HG03064 (cell line): ENCODE measurements around the gene SMCO2.

Source experiments
- ATAC-seq: cut with Tn5 transposase; IDR thresholded peaks from one replicate; pipeline ENCODE4 v1.9.1; 2021; ENCODE audit warnings: low read depth; ENCODE audit not compliant: unreplicated experiment

Gene SMCO2

DNA sequence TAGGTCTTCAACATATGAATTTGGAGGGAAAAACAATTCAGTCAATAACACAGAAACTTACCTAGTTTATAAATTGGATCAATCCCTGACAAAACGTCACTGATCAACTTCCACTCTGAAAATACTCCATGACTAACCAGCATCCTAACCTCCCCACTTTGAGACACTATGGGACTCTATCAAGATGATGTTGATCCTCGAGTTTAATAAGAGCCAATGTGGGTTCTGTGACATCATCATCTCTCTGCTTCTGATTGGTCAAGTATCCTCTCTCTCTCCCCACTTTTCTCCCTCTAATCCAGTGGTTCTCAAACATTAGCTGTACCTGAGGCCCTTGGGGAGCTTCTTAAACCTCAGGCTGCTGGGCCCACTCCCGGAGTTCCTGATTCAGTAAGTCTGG is at the start of gene SMCO2:
Gene SMCO2, plus strand, starts transcription at position 301 of the 400 bp plus-strand sequence. CDS start 23,896 bp downstream, outside the sequence.
- no peak for ATAC-seq

DNA sequence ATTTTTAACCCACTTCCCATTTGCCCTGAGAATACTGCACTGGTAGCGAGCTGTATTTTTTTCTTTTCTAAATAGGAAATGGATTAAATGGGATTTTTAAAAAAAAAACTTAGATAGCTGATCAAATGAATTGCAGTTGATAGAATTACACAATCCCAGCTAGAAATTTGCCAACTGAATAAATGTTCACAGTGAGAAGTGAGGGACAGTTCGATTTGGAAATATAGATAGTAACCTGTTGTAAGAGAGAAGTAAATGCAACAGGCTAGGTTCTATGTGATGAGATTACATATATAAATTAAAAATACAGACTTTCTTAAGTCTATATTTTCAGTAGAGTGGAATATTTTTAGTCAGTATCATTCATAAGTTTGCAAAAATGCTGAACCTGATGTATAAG is 48.1 kb upstream of the SMCO2 start:
- ATAC-seq, result no peak

DNA sequence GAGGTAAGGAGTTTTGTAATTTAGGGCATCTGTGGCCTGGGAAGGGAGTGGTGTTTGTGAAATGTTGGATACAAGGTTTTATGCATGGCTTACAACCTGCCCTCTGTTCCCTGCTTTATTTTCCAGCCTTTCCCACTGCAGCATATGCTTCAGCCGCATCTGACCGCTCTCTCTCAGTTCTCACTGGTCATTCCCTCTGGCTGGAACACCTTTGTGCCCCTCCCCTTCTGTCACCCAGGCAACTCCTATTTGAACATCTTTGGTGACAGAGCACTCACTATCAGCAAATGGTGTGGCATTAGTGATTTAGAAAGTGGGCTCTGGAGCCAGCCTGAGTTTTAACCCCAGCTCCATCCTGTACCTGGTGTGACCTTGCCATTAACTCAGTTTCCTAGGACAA is 47.5 kb upstream of the SMCO2 start:
- ATAC-seq, result no peak

DNA sequence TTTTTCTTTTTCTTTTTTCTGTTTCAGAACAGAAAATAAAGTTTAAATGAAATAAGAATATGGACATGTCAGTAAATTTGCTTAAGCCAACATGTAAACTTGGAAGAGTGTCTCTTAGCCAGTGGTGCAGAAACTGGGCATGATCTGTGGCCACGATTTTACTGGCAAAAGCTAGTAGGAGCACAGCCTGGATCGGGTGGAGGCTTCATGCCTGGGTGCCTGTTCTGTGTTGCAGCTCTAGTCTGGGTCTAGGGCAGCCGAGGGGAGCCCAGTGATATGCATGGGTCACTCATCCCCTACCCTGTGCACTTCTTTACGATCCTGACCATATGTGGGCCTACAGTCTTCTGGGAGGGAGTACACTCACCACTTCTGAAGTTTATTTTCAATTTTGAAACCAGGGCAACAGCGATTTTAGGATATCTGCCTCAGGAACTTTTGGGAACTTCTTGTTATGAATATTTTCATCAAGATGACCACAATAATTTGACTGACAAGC is 45.6 kb upstream of the SMCO2 start:
- no peak for ATAC-seq

DNA sequence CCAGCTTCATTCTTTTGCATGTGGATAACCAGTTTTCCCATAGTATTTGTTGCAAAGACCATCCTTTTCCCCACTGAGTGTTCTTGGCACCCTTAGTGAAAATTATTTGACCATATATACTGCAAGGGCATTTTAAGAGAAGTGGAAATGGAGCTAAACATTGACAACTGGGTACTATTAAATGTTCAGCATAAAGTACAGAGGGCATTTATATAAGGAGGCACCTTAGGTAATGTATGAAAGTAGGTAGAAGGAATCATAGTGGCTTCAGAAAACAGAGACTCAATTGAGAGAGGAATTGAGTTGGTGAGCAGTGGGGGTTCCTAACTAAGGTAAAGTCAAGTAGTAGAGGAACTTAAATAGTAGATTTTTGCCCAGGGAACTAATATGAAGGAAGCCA is 34.5 kb upstream of the SMCO2 start:
- no peak for ATAC-seq

DNA sequence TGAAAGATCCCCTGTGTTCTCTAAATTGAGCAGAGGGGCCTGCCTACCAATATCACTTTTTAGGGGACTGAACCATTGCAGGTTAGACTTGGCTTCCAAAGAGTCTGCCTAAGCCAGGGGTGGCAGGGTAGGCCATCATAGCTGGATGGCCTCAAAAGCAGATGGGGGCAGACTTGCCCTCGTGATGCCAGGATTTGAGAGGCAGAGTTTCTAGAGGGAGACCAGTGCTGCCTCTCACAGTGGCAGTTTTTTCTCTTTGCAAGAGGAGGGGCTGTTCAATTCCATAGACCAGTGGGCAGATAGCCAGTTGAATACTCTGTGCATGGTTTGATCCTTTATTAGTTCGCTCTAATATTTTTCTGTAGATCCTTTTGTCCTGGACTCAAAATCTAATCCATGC is 23.8 kb upstream of the SMCO2 start:
- ATAC-seq, result no peak

DNA sequence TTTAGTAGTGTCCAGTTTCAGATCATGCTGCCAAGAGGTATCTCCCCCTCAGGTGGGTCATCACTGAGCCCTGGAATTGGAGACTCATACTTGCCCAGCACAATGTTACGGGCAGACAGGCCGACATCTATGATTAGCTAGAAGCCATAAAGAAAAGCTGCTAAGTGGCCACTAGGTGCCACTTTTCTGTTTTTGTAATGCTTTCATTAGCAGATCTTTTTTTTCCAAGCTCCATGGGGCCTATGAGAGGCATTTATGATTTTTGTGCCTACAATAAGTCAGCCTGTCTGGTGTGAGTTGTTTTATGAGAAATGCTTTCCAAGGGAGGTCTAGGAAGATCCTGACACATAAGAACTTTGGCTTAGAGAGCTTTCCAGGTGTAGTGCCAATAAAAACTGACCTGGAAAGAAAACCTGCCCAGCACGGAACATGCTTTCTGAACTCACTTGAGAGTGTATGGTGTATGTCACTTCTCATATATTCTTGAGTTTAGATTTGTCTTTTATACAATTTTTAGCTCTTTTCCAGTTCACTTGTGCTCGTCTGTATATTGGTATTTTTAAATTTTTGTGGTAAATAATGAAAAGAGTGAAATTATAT is 21.8 kb upstream of the SMCO2 start:
- no peak for ATAC-seq

DNA sequence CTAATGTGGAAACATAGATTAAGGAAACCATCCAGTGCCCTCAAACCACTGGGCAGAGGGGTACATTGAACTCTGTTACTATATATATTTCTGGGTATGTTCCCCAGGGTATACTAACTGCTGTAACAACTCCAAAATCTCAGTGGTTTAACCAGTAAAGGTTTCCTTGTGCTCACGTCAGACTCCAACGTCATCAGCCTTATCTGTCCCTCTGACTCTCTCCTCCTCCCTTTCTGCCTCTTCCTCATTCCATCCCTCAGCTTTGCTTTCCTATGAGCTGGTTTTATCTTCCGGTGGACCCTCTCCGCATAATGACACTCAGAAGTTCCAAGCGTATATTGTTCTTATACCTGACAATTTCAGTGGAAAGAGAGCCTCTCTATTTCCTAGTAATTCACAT is 21.2 kb upstream of the SMCO2 start:
- no peak for ATAC-seq

DNA sequence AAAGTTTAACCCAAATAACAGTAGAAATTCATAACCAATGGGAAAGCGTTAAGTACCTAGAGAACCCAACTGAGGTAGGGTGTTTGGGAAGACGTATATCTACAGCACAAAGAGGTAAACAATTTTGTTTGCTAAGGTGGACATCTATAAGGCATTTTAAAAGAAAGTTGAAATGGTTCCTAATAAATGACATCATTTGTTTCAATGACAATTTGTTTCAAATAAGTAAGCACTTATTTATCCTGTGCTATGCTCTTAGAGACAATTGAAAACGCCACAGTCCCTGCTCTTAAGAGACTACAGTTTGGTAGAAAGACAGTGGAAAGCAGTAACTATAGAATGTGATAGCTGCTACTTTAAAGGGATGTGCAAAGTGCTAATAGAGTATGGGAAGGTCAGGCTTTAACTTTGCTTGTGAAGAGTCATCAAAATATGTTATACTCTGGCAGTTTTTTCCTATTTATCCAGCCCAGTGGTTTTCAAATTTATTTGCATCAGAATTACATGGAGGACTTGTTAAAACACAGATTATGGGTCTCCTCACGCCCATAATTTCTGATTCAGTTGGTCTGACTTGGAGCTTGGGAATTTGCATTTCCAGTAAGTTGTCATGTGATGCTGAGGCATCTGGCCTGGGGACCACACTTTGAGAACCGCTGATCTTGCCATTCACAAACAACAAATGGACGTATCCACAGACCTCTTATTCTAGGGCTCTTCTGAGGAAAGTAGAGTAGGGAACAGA is 19.6 kb upstream of the SMCO2 start:
- ATAC-seq, result no peak

DNA sequence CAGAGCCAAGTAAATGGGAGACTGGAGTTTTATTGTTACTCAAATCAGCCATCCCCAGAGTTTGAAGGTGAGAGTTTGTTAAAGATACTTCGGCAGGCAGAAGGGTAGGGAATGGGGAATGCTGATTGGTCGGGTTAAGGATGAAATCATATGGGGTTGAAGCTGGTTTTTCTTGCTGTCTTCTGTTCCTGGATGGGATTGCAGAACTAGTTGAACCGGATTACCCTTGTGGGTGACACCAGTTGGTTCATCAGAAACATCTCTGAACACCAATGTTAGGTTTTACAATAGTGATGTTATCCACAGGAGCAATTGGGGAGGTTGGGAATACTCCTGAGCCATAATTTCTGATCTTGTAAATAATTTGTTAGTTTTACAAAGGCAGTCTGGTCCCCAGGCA is 18.7 kb upstream of the SMCO2 start:
- ATAC-seq, result no peak

DNA sequence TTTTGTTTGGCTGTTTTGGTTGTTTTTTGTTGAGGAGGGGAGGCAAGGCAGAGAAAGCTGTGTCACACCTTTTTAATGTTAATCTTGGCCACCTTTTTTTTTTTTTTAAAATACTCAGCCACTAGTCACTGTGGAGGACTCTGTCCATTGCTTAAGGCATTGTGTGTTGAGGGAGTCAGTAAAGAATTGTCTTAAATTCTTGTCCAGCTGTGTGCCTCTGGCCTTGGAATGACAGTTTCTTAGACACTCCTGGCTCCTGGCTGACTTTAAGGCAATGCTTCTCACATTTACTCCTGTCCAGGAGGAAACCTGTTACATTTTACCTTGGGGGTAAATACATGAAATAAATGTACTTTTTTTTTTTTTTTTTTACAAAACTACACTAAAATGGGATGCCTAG is 18.1 kb upstream of the SMCO2 start:
- no peak for ATAC-seq

DNA sequence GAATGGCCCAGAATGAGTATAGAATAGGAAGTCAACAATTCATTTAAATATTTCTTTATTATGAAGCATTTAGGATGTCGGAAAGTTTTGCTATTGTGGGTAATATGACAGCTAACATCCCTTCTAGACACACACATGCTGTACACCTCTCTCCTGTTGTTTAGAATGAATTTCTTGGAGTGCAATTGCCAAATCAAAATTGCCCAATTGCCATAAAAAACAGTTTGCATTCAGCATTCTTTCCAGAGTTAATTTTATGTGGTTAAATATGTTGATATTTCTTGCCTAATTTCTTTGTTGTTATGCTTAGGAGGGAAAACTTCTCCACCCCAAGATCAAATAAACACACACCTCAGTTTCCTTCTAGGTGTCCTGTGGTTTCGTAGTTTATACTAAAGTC is 16.9 kb upstream of the SMCO2 start:
- no peak for ATAC-seq

DNA sequence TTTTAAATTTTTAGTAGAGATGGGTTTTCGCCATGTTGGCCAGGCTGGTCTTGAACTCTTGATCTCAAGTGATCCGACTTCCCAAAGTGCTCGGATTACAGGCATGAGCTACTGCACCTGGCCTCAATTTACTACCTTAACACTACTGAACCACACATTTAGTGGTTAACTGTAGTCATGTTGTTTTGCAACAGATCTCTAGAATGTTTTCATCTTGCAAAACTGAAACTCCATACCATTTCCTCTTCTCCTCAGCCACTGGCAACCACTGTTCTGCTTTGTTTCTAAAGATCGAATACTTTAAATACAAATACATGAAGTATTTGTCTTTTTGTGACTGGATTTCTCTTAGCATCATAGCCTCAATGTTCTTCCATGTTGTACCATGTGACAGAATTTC is 15.4 kb upstream of the SMCO2 start:
- ATAC-seq, result no peak

DNA sequence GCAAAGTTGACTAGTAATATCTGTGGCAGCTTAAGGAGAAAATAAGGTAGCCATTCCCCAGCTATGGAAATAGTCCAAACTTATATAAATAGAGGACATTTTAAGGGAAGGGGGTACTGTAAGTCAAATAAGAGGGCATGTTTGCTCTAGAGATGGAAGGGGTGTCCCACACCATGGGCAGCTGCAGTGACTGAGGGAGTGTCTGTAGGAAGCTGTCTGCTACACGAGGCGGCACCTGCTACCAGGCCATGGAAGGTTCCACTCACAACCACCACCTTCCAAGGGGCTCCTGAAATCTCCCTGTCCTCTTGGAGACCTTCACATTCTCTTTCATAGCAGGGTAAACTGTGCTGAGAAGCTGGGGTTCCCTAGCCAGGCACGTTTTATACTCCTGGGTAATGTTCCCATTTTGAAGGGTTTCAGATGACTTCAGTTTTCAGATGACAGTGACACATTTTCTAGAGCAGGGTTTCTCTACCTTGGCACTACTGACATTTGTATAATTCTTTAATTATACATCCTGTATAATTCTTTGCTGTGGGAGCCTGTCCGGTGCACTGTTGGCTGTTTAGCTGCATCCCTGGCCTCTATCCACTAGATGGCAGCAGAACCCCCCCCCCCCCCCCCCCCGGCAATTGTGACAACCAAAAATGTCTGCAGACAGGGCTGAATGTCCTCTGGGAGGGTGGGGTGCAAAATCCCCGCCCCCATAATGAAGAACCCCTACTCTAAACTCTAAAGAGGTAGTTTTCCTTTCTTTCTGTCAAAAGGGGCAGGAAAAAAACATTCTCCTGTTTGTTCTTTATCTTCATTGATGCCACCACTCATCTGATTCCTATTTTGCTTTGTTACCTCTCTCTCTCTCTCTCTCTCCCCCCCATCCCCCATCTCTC is 11.6 kb upstream of the SMCO2 start:
- no peak for ATAC-seq

DNA sequence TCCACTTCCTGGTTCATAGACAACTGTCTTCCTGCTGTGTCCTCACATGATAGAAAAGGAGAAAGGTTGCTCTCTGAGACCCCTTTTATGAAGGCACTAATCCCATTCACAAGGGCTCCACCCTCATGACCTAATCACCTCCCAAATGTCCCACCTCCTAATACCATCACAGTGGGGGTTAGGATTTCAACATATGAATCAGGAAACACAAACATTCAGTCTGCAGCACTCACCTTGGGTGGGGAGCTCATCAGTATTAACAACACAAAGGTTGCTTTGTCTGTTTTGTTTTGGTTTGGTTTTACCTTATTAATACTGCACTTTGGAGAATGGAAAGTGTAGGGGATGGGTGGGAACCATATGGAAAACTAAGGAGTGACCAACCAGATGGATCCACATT is 10.5 kb upstream of the SMCO2 start:
- no peak for ATAC-seq

DNA sequence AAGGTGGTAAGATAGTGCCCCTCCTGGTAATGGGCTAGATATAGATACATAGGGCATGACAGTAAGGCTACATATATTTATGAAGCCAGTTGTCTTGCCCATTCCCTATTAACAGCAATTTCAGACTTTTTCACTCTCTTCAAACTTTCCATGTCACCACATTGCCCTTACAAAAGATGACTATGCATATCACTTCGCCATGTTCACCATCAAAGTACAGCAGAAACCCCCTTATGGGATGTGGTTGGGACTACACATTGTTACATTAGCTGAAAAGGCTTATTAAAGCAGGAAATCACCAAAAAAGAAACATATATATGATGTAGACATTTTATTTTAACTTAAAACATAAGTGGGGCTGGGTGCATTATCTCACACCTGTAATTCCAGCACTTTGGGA is 9.8 kb upstream of the SMCO2 start:
- no peak for ATAC-seq

DNA sequence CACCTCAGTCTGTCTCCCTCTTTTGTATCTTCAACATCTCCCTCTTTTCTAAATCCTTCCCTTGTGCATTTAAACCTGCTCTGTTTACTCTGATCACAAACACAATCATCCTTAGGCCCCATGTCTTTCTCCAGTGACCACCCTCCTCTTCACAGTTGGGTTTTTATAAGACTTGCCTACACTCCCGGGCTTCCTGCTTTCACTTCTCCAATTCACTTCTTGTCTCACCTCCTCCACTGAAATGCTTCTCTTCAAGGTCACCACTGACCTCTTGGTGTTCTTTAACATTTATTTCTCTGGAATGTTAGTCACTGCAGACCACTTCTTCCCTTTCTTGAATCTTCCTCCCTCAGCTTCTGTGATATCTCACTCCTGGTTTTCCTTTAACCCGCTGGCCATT is 8.7 kb upstream of the SMCO2 start:
- no peak for ATAC-seq

DNA sequence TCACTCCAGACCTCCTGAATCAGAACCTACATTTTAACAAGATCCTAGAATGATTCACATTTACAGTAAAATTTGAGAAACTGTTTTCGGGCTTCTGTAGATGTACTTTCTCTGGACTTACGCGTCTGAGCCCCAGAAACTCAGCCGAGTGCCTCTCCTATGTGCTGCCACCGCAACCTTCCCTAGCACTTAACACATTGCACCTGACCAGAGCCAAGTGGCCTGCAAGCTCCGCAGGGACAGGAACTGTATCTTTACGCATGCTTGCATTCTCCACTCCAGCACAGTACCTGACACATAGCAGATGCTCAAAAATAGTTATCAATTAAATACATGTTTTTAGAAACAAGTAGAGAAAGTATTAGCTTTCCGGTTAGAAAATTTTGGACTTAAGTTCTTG is 1.2 kb downstream of the SMCO2 start:
- ATAC-seq, result no peak

DNA sequence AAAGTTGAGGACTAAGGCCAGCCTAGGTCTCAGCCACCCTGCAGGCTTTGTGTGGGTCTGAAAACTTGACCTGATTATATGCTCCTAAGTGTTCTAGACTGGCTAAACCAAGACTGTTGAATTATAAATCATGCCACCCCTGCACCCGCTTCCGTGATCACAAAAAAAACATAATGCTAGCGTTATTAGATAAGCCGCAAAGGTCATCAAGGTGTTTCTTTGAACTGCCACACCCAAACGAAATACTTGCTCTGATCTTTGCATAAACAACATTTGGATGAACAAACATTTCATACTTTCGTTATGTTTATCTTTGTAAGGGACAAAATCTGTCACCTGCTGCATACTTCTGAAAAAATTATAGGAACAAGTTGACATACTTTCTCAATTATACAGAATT is 2.5 kb downstream of the SMCO2 start:
- no peak for ATAC-seq

DNA sequence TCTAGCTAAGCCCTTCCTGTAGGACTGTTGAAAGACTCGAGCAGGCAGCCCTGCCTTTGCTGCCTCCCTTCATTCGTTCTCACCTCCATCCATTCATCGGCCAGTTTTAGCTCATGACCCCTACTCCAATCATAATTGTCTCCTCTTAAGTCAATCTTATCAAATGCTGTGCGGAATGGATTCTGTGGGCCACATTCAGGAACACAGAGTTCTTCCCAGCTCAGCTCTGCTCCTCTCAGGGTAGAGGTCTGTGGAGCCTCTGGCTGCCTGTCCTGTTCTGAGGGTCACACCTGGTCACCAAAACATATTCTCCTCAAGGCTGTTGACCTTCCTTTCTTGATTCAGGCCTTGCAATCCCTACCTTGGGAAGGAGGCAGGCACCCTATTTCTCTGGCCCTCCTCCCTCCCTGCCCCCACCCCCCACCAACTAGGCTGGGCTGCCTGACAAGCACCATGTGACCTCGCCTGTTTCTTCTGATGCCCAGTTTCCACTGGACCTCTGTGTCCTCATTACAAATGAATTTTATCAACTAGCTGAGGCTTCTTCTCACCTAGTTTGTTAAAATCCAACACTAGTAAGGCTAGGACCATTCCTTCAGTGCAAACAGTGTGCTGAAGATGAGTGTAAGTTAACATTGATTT is 3.5 kb downstream of the SMCO2 start:
- ATAC-seq, result no peak
